ENCODE results near the gene SRRM4.
"Not testable (repeated sequence)": the region's sequence is repeated elsewhere in the genome, so short reads cannot be mapped to it uniquely, and the experiment has no call there.

Gene SRRM4

DNA sequence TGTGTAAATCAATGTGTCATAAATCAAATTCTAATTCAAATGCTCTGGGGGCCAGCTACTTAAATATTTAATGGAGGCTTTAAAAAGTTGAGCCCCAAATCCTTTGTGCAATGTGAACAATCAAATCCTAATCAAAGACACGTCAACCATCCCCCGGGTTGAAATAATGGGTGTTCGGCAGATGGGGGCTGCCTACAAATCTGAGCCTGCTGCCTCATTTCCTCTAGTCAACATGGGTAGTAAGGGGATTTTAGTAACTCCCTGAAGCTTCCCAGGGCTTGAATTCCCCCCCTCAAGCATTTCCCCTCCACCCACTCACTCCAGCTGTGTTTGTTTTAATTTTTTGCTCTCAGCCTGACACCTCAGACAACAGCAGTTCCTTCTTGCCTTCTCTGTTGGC, 37.8 kb downstream of the SRRM4 start:
- H3K4me3 ChIP-seq (ENCODE audit: low read length), result no peak overlapping the region
- DNase-seq (ENCODE audit: low read depth), result no peak
- TF ChIP-seq, protein P1, sequence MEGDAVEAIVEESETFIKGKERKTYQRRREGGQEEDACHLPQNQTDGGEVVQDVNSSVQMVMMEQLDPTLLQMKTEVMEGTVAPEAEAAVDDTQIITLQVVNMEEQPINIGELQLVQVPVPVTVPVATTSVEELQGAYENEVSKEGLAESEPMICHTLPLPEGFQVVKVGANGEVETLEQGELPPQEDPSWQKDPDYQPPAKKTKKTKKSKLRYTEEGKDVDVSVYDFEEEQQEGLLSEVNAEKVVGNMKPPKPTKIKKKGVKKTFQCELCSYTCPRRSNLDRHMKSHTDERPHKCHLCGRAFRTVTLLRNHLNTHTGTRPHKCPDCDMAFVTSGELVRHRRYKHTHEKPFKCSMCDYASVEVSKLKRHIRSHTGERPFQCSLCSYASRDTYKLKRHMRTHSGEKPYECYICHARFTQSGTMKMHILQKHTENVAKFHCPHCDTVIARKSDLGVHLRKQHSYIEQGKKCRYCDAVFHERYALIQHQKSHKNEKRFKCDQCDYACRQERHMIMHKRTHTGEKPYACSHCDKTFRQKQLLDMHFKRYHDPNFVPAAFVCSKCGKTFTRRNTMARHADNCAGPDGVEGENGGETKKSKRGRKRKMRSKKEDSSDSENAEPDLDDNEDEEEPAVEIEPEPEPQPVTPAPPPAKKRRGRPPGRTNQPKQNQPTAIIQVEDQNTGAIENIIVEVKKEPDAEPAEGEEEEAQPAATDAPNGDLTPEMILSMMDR (conservative IDR thresholded peaks at IDR 0.05; ENCODE audit: low read depth, low read length), result no peak

DNA sequence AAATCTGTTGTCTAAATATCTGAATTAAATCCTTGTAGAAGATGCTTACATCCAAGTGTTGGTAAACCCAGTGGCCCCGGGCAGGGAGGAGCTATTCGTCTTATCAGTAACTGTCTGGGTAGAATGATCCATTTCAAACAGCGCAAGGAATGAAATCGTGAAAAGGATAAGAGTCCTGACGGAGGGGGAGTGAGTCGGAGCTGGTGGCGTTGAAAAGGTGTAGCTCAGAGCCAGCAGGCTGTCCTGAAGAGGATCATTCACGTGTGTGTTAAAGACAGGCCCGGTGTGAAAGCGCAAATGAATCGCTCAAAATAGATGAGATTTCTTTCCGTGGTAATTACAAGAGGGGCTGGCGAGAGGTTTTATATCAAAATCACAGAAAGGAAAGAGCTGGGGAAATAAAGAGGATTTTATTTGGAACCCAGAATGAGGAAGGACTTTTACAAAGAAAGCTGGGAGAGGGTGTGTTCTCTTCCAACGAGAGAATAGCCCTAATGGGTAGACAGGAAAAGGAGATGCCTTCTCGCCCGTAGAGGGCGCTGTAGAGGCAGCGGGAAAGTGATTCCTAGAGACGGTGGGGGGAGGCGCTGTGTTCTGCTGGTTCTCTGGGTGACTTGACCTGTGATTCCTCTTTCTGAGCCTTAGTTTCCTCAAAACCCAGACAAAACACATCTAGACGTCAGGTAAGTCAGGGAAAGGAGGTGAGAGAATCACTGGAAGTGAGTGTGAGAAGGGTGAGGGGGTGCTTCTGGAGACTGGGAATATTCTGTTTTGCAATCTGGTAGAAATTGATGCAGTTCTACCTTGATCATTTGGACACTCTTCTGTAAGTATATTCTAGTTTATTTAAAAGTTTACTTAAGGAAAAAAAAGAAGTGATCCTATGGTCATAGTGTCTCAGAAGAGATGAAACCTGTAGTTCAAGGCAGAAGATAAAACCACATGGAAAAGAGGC, 39.3 kb downstream of the SRRM4 start:
- no peak for DNase-seq (ENCODE audit: low read depth)
- no peak overlapping the region for H3K4me3 ChIP-seq (ENCODE audit: low read length)
- TF ChIP-seq, protein P1 (conservative IDR thresholded peaks at IDR 0.05; ENCODE audit: low read depth, low read length), result peak; percentile 25

DNA sequence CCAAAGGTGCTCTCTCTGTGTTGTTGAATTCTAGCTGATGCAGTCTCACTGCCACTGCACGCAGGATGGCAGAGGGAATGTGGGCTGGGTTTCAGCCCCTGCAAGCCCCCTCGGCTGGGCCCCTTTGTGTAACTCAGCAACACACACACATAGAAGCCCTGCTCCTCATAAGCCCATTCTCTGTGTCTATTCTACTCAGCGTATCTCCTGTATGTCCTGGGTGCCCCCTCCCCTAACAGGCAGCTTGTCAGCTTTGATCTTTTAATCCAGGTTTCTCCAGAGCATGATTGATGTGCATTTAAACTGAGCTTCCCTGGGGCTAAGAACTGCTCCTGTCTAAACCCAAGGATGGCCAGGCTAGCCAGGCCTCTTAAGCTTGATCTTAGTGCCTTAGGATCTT, 43.0 kb downstream of the SRRM4 start:
- TF ChIP-seq, protein P1 (conservative IDR thresholded peaks at IDR 0.05; ENCODE audit: low read depth, low read length), result no peak
- DNase-seq (ENCODE audit: low read depth), result no peak

DNA sequence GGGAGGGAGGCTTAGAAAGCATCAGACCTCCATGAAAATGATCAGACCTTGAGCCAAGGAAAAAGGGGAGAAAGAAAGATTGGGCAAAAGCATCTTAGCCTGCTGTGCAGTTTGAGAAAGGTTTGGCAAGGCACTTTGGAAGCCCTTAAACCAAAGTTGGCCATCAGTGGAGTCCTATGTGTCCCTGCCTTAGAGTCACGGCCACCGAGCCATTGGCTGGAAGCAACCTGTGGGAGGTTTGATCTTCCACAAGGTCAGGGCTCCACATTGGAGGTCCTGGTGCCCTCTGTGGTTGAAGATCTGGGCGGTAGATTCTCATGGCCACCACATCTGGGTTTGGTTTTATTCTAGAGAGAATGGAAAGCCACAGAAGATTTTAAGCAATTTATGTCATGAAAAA, 44.4 kb downstream of the SRRM4 start:
- no peak overlapping the region for H3K4me3 ChIP-seq (ENCODE audit: low read length)
- DNase-seq (ENCODE audit: low read depth), result no peak
- TF ChIP-seq, protein P1 (conservative IDR thresholded peaks at IDR 0.05; ENCODE audit: low read depth, low read length), result no peak

More for the DNA sequence above, 43.0 kb downstream of the SRRM4 start:
- no peak overlapping the region for H3K4me3 ChIP-seq (ENCODE audit: low read length)

DNA sequence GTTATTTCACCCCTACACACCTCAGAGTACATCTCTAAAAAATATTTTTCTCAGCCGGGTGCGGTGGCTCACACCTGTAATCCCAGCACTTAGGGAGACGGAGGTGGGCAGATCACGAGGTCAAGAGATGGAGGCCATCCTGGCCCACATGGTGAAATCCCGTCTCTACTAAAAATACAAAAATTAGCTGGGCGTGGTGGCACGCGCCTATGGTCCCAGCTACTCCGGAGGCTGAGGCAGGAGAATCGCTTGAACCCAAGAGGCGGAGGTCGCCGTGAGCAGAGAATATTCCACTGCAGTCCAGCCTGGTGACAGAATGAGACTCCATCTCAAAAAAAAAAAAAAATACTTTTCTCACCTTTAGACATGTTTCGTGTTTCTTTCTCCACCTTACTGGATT, 52.0 kb downstream of the SRRM4 start:
- not testable (repeated sequence) for DNase-seq (ENCODE audit: low read depth)

DNA sequence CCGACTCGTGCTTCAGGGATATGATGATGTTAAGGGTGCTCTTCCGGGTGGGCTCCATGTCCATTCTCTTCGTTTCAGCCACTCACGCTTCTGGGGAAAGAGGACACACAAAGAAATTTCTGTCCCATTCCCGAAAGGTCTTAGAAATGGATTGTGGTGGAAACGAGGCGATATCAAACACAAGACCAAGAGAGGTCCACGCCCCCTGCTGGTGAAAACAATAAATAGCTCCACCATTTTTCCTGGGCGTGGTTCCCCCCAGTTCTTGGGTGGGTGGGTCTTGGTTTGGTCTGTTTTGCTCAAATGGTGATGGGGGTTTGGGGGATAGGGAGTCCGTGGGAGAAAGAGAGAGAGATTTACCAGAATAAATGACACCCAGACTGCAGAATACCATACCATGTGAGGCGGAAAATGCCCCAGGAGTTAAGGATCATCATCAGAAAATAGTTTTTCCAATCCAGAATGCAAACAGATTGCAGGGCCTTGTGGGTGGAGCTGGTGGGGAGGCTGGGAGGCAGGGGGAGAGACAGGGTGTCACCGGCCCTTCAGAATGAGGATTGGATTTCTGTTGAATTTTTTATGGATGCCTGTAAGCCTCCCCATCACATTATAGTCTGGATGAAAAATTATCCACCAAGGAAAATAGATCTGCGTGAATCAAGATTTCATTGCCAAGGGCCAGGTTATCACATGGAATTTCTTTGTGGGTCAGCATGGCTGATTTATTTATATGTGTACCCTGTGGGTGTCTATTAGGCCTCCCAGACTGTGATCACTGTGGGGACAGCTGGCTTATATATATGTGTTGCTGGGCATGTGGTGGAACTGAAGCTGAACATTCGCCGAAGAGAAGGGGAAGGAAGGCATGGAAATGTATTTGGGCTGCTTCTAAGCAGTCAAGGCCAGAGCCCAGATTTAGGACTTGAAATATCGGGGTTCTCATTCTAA, 55.8 kb downstream of the SRRM4 start:
- TF ChIP-seq, protein P1 (conservative IDR thresholded peaks at IDR 0.05; ENCODE audit: low read depth, low read length), result peak; percentile 31
- no peak overlapping the region for H3K4me3 ChIP-seq (ENCODE audit: low read length)
- DNase-seq (ENCODE audit: low read depth), result no peak

More for the DNA sequence above, 52.0 kb downstream of the SRRM4 start:
- H3K4me3 ChIP-seq (ENCODE audit: low read length), result not testable (repeated sequence)

DNA sequence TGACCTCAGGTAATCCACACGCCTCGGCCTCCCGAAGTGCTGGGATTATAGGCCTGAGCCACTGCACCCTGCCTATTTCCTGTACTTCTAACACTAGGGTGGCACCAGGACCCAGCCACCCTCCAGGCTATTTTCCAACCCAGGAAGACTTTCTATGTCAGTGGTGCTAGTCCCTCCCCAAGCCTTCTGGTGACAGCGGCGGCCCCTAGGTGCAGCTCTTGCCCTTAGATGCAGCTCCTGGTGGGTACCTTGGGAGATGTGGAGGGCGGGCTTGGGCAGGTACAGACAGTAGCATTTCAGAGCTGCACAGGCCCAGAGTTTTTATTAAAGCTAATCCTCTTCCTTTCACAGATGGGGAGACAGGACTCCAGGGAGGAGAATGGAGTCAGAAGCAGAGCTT, 62.8 kb downstream of the SRRM4 start:
- DNase-seq (ENCODE audit: low read depth), result no peak
- no peak overlapping the region for H3K4me3 ChIP-seq (ENCODE audit: low read length)
- TF ChIP-seq, protein P1 (conservative IDR thresholded peaks at IDR 0.05; ENCODE audit: low read depth, low read length), result no peak
